Measurements from ENCODE around the gene EID2B.

Gene EID2B

GRCh38 chr19:39532233-39533002 is at the start of gene EID2B:
Gene EID2B, minus strand, starts transcription at chr19:39532852. Its CDS starts 50 bp downstream, at chr19:39532802.
- peak; percentile 89 for FAIRE-seq

GRCh38 chr19:39582442-39582841 is 49.8 kb upstream of the EID2B start:
- FAIRE-seq: no peak

GRCh38 chr19:39568604-39569003 is 36.0 kb upstream of the EID2B start:
- FAIRE-seq: no peak

- FAIRE-seq: no peak
Observed at GRCh38 chr19:39566064-39566463, 33.4 kb upstream of the EID2B start.

GRCh38 chr19:39563408-39563807 is 30.8 kb upstream of the EID2B start:
- no peak for FAIRE-seq

GRCh38 chr19:39558624-39559117 is 26.0 kb upstream of the EID2B start:
- no peak for FAIRE-seq

- FAIRE-seq: no peak
Observed at GRCh38 chr19:39557811-39558623, 25.4 kb upstream of the EID2B start.

- no peak for FAIRE-seq
Observed at GRCh38 chr19:39555883-39556282, 23.2 kb upstream of the EID2B start.

- no peak for FAIRE-seq
Observed at GRCh38 chr19:39554701-39555311, 22.2 kb upstream of the EID2B start.

- FAIRE-seq: no peak
Observed at GRCh38 chr19:39553082-39553652, 20.5 kb upstream of the EID2B start.

- FAIRE-seq: no peak
Observed at GRCh38 chr19:39550197-39550596, 17.5 kb upstream of the EID2B start.

GRCh38 chr19:39546599-39546998 is 13.9 kb upstream of the EID2B start:
- no peak for FAIRE-seq

- FAIRE-seq: no peak
Observed at GRCh38 chr19:39544911-39545310, 12.3 kb upstream of the EID2B start.

- FAIRE-seq: no peak
Observed at GRCh38 chr19:39544226-39544903, 11.7 kb upstream of the EID2B start.

GRCh38 chr19:39543477-39543857 is 10.8 kb upstream of the EID2B start:
- no peak for FAIRE-seq

- FAIRE-seq: no peak
Observed at GRCh38 chr19:39542206-39542605, 9.6 kb upstream of the EID2B start.

GRCh38 chr19:39540333-39540673 is 7.7 kb upstream of the EID2B start:
- FAIRE-seq: no peak

GRCh38 chr19:39539518-39540332 is 7.1 kb upstream of the EID2B start, which contains the start of gene EID2:
Gene EID2, minus strand, starts transcription at chr19:39540161. Its CDS starts 82 bp downstream, at chr19:39540079.
- FAIRE-seq: peak; percentile 94

- FAIRE-seq: no peak
Observed at GRCh38 chr19:39539165-39539517, 6.5 kb upstream of the EID2B start.

- no peak for FAIRE-seq
Observed at GRCh38 chr19:39533791-39534190, 1.1 kb upstream of the EID2B start.

GRCh38 chr19:39533003-39533512 is 406 bp upstream of the EID2B start:
- no peak for FAIRE-seq

- FAIRE-seq: no peak
Observed at GRCh38 chr19:39531834-39532232, 819 bp downstream of the EID2B start.

All from G401.6 (cell line).